ENCODE data around the gene RANBP1. TPM values are rescaled to one million over a fixed set of nuclear protein-coding genes. Genes with fewer than 3 reads are reported as not detected.

RANBP1 gene
- total RNA-seq, 5 donors from 2014 or later (not counting 1 experiment from before 2014, with no cell fraction given): 64.0 to 81.1 (median 75.4) TPM

DNA sequence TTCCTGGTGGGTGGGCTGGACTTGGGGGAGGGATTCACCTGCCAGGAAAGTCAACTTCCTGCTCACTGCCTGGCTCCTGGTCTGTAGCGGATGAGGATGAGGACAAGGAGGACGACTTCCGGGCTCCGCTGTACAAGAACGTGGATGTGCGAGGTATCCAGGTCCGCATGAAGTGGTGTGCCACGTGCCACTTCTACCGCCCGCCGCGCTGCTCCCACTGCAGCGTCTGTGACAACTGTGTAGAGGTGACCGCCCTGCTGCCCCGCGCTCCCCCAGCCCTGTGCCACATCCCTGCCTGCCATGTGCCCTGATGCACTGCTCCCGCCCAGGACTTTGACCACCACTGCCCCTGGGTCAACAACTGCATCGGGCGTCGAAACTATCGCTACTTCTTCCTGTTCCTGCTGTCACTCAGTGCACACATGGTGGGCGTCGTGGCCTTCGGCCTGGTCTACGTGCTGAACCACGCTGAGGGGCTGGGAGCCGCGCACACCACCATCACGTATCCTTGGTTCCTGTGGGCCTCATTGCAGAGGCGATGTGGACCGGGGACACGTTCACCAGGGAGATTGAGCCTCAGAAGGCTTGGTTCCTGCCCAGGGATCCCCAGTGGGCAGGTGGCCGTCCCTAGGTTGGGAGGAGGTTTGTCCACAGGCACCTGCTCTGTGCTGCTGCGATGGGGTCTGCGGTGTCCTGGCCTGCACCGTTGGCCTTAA is 23.6 kb downstream of the RANBP1 start:
- H3K4me3 Mint-ChIP-seq: no peak overlapping the region
- 95% methylated on average over 31 of the region's 36 CpGs for WGBS (ENCODE audit: insufficient coverage)
- no peaks in the 10 kb centered on the region for H3K27me3 ChIP-seq (replicated peaks in 1 of 2; ENCODE audit: control insufficient read depth in 2 of 2, extremely low read depth in 1 of 2, insufficient read depth in 2 of 2, low read length in 1 of 2)
- H3K36me3 Mint-ChIP-seq: peaks cover 2% of the 10 kb centered on the region
- POLR2A ChIA-PET: no interaction called here
- no peaks in the 10 kb centered on the region for H3K9me3 ChIP-seq
- H3K4me1 ChIP-seq (ENCODE audit: control insufficient read depth in 1 of 2, extremely low read depth in 1 of 2, insufficient read depth in 2 of 2, low read length in 2 of 2): peaks cover 0 to 34% of the 10 kb centered on the region in 2 experiments
- peaks cover 8 to 13% of the 10 kb centered on the region in 2 donors for H3K36me3 ChIP-seq (ENCODE audit: control insufficient read depth in 2 of 2, extremely low read depth in 1 of 2, insufficient read depth in 1 of 2, low read length in 1 of 2)
- CTCF ChIA-PET: no interaction called here
- peaks cover 8 to 26% (median 20%) of the 10 kb centered on the region in 3 donors for H3K4me1 Mint-ChIP-seq
- no peaks in the 10 kb centered on the region for H3K9me3 Mint-ChIP-seq
- no peak overlapping the region for H3K4me3 ChIP-seq (ENCODE audit: control insufficient read depth in 1 of 2, extremely low read depth in 1 of 2, low read length in 1 of 2)
- H3K27ac ChIP-seq (ENCODE audit: low read length): no peak overlapping the region
- no peak overlapping the region for H3K27ac Mint-ChIP-seq
- ATAC-seq (replicated peaks in 1 of 4) (no peak), DNase-seq (no peak)
- H3K27me3 Mint-ChIP-seq: no peaks in the 10 kb centered on the region

DNA sequence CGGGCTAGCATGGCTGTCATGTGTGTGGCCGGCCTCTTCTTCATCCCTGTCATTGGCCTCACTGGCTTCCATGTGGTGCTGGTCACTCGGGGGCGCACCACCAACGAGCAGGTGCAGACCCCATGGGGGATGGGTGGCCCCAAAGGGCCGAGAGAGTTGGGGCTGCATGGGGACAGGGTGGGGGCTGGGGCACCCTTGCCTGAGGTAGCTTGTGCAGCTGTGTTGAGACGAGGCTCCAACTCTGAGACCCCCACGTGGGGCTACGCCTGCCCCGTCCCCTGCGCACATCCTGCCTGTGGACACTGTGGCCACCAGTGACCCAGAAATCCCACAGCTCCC is 24.2 kb downstream of the RANBP1 start:
- CTCF ChIA-PET: no interaction called here
- Histone ChIP-seq H3K27ac (ENCODE audit: low read length) (no peak overlapping the region), H3K4me1 (ENCODE audit: control insufficient read depth in 1 of 2, extremely low read depth in 1 of 2, insufficient read depth in 2 of 2, low read length in 2 of 2) (peaks cover 0 to 29% of the 10 kb centered on the region in 2 experiments), H3K9me3 (no peaks in the 10 kb centered on the region), H3K4me3 (ENCODE audit: control insufficient read depth in 1 of 2, extremely low read depth in 1 of 2, low read length in 1 of 2) (no peak overlapping the region), H3K36me3 (ENCODE audit: control insufficient read depth in 2 of 2, extremely low read depth in 1 of 2, insufficient read depth in 1 of 2, low read length in 1 of 2) (peaks cover 8 to 14% of the 10 kb centered on the region in 2 donors), H3K27me3 (replicated peaks in 1 of 2; ENCODE audit: control insufficient read depth in 2 of 2, extremely low read depth in 1 of 2, insufficient read depth in 2 of 2, low read length in 1 of 2) (no peaks in the 10 kb centered on the region)
- H3K27me3 Mint-ChIP-seq: no peaks in the 10 kb centered on the region
- ATAC-seq (replicated peaks in 1 of 4) (no peak), DNase-seq (no peak)
- no peak overlapping the region for H3K27ac Mint-ChIP-seq
- H3K9me3 Mint-ChIP-seq: no peaks in the 10 kb centered on the region
- POLR2A ChIA-PET: no interaction called here
- no peak overlapping the region for H3K4me3 Mint-ChIP-seq
- peaks cover 6 to 22% (median 15%) of the 10 kb centered on the region in 3 donors for H3K4me1 Mint-ChIP-seq
- peaks cover 2% of the 10 kb centered on the region for H3K36me3 Mint-ChIP-seq
- WGBS (ENCODE audit: insufficient coverage): 98% methylated on average over 9 of the region's 11 CpGs

GRCh38 chr22:20140521-20140964 is 24.6 kb downstream of the RANBP1 start:
- Histone ChIP-seq H3K27ac (ENCODE audit: low read length) (no peak overlapping the region), H3K27me3 (replicated peaks in 1 of 2; ENCODE audit: control insufficient read depth in 2 of 2, extremely low read depth in 1 of 2, insufficient read depth in 2 of 2, low read length in 1 of 2) (no peaks in the 10 kb centered on the region), H3K4me3 (ENCODE audit: control insufficient read depth in 1 of 2, extremely low read depth in 1 of 2, low read length in 1 of 2) (no peak overlapping the region), H3K4me1 (ENCODE audit: control insufficient read depth in 1 of 2, extremely low read depth in 1 of 2, insufficient read depth in 2 of 2, low read length in 2 of 2) (peaks cover 0 to 25% of the 10 kb centered on the region in 2 experiments), H3K36me3 (ENCODE audit: control insufficient read depth in 2 of 2, extremely low read depth in 1 of 2, insufficient read depth in 1 of 2, low read length in 1 of 2) (peaks cover 8 to 14% of the 10 kb centered on the region in 2 donors), H3K9me3 (no peaks in the 10 kb centered on the region)
- 96% methylated on average over 15 of the region's 17 CpGs for WGBS (ENCODE audit: insufficient coverage)
- ATAC-seq (replicated peaks in 1 of 4) (no peak), DNase-seq (no peak)
- peaks cover 6 to 21% (median 13%) of the 10 kb centered on the region in 3 donors for H3K4me1 Mint-ChIP-seq
- no peak overlapping the region for H3K27ac Mint-ChIP-seq
- ChIA-PET POLR2A (no interaction called here), CTCF (no interaction called here)
- H3K36me3 Mint-ChIP-seq: peaks cover 2% of the 10 kb centered on the region
- no peak overlapping the region for H3K4me3 Mint-ChIP-seq
- no peaks in the 10 kb centered on the region for H3K9me3 Mint-ChIP-seq
- H3K27me3 Mint-ChIP-seq: no peaks in the 10 kb centered on the region

- POLR2A ChIA-PET: no interaction called here
- CTCF ChIA-PET: no interaction called here
- no peak overlapping the region for H3K4me3 Mint-ChIP-seq
- H3K27ac Mint-ChIP-seq: no peak overlapping the region
- peaks cover 6 to 17% (median 9%) of the 10 kb centered on the region in 3 donors for H3K4me1 Mint-ChIP-seq
- H3K27ac ChIP-seq (ENCODE audit: low read length): no peak overlapping the region
- no peaks in the 10 kb centered on the region for H3K9me3 ChIP-seq
- peaks cover 0 to 17% of the 10 kb centered on the region in 2 experiments for H3K4me1 ChIP-seq (ENCODE audit: control insufficient read depth in 1 of 2, extremely low read depth in 1 of 2, insufficient read depth in 2 of 2, low read length in 2 of 2)
- no peaks in the 10 kb centered on the region for H3K27me3 ChIP-seq (replicated peaks in 1 of 2; ENCODE audit: control insufficient read depth in 2 of 2, extremely low read depth in 1 of 2, insufficient read depth in 2 of 2, low read length in 1 of 2)
- H3K9me3 Mint-ChIP-seq: no peaks in the 10 kb centered on the region
- WGBS (ENCODE audit: insufficient coverage): 94% methylated on average over 18 of the region's 22 CpGs
- H3K36me3 Mint-ChIP-seq: peaks cover 2% of the 10 kb centered on the region
- DNase-seq: no peak
- H3K4me3 ChIP-seq (ENCODE audit: control insufficient read depth in 1 of 2, extremely low read depth in 1 of 2, low read length in 1 of 2): no peak overlapping the region
- H3K36me3 ChIP-seq (ENCODE audit: control insufficient read depth in 2 of 2, extremely low read depth in 1 of 2, insufficient read depth in 1 of 2, low read length in 1 of 2): peaks cover 8 to 14% of the 10 kb centered on the region in 2 donors
- ATAC-seq (replicated peaks in 1 of 4): no peak
- H3K27me3 Mint-ChIP-seq: no peaks in the 10 kb centered on the region
These were observed 25.5 kb downstream of the RANBP1 start for GRCh38 chr22:20141186-20142077.

DNA sequence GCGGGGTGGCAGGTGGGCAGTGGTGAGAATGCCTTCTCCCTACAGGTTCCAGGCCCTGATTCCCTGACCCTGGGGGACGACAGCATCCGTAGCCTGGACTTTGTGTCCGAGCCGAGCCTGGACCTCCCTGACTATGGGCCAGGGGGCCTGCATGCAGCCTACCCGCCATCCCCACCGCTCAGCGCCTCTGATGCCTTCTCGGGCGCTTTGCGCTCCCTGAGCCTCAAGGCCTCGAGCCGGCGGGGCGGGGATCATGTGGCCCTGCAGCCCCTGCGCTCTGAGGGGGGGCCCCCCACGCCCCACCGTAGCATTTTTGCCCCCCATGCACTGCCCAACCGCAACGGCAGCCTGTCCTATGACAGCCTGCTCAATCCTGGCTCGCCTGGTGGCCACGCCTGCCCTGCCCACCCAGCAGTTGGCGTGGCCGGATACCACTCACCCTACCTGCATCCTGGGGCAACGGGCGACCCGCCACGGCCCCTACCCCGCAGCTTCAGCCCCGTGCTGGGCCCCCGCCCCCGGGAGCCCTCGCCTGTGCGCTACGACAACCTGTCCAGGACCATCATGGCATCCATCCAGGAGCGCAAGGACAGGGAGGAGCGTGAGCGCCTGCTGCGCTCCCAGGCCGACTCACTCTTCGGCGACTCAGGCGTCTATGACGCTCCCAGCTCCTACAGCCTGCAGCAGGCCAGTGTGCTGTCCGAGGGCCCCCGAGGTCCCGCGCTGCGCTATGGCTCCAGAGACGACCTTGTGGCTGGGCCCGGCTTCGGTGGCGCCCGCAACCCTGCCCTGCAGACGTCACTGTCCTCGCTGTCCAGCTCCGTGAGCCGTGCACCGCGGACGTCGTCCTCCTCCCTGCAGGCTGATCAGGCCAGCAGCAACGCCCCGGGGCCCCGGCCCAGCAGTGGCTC is 27.1 kb downstream of the RANBP1 start:
- ChIA-PET CTCF (no interaction called here), POLR2A (no interaction called here)
- no peaks in the 10 kb centered on the region for H3K9me3 Mint-ChIP-seq

More for the DNA sequence above, 27.1 kb downstream of the RANBP1 start:
- Histone ChIP-seq H3K9me3 (no peaks in the 10 kb centered on the region), H3K4me3 (ENCODE audit: control insufficient read depth in 1 of 2, extremely low read depth in 1 of 2, low read length in 1 of 2) (no peak overlapping the region), H3K27ac (ENCODE audit: low read length) (no peak overlapping the region), H3K27me3 (replicated peaks in 1 of 2; ENCODE audit: control insufficient read depth in 2 of 2, extremely low read depth in 1 of 2, insufficient read depth in 2 of 2, low read length in 1 of 2) (no peaks in the 10 kb centered on the region), H3K4me1 (ENCODE audit: control insufficient read depth in 1 of 2, extremely low read depth in 1 of 2, insufficient read depth in 2 of 2, low read length in 2 of 2) (peaks cover 0 to 4% of the 10 kb centered on the region in 2 experiments), H3K36me3 (ENCODE audit: control insufficient read depth in 2 of 2, extremely low read depth in 1 of 2, insufficient read depth in 1 of 2, low read length in 1 of 2) (peaks cover 8 to 14% of the 10 kb centered on the region in 2 donors)
- 96% methylated on average over 59 of the region's 65 CpGs for WGBS (ENCODE audit: insufficient coverage)
- no peak overlapping the region for H3K4me3 Mint-ChIP-seq
- no peaks in the 10 kb centered on the region for H3K27me3 Mint-ChIP-seq
- peaks cover 0 to 8% (median 1%) of the 10 kb centered on the region in 3 donors for H3K4me1 Mint-ChIP-seq
- ATAC-seq (replicated peaks in 1 of 4) (no peak), DNase-seq (no peak)
- H3K27ac Mint-ChIP-seq: no peak overlapping the region
- peaks cover 2% of the 10 kb centered on the region for H3K36me3 Mint-ChIP-seq
